GM10266 (cell line): ENCODE measurements around the gene POLR2A.

Experiments used
- DNase-seq: peaks from one replicate; pipeline ENCODE4 v3.0.0; 2012; ENCODE audit errors: extremely low spot score
- TF ChIP-seq, protein P1 (sequence below): IDR thresholded peaks from 2 replicates; pipeline ENCODE4 v1.5.1; 2012; ENCODE audit warnings: mild to moderate bottlenecking, low read depth; ENCODE audit not compliant: control insufficient read depth, insufficient read depth; ENCODE audit errors: missing control alignments

The POLR2A gene

DNA sequence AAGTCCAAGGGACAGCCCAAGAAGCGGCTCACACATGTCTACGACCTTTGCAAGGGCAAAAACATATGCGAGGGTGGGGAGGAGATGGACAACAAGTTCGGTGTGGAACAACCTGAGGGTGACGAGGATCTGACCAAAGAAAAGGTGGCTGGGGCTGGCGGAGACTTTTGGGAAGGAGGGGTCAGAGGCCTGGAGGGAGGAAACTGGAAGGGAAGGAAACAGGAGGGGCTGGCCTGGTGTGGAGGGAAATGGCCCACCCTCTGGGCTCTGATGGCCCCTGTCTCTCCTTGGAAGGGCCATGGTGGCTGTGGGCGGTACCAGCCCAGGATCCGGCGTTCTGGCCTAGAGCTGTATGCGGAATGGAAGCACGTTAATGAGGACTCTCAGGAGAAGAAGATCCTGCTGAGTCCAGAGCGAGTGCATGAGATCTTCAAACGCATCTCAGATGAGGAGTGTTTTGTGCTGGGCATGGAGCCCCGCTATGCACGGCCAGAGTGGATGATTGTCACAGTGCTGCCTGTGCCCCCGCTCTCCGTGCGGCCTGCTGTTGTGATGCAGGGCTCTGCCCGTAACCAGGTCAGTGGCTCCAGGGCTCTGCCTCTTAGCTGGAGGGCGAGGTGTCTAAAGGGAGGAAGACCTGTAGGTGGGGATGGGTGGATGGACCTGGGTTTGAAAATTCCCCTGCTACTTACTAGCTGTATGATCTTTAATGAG lies 12.5 kb downstream of the POLR2A start:
- no peak for DNase-seq
- TF ChIP-seq, protein P1, sequence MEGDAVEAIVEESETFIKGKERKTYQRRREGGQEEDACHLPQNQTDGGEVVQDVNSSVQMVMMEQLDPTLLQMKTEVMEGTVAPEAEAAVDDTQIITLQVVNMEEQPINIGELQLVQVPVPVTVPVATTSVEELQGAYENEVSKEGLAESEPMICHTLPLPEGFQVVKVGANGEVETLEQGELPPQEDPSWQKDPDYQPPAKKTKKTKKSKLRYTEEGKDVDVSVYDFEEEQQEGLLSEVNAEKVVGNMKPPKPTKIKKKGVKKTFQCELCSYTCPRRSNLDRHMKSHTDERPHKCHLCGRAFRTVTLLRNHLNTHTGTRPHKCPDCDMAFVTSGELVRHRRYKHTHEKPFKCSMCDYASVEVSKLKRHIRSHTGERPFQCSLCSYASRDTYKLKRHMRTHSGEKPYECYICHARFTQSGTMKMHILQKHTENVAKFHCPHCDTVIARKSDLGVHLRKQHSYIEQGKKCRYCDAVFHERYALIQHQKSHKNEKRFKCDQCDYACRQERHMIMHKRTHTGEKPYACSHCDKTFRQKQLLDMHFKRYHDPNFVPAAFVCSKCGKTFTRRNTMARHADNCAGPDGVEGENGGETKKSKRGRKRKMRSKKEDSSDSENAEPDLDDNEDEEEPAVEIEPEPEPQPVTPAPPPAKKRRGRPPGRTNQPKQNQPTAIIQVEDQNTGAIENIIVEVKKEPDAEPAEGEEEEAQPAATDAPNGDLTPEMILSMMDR: no peak

DNA sequence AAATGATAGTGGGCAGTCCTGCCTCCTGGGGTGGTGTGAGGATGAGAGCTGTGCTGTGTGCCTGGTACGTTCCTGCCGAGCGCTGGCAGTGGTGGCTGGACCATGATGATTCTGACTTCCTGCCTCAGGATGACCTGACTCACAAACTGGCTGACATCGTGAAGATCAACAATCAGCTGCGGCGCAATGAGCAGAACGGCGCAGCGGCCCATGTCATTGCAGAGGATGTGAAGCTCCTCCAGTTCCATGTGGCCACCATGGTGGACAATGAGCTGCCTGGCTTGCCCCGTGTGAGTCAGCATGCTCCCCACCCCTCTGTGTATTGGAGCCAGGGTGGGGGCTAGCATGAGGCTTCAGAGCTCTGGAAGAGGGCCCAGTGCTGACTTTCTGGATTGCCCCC lies 13.1 kb downstream of the POLR2A start:
- no peak for DNase-seq

DNA sequence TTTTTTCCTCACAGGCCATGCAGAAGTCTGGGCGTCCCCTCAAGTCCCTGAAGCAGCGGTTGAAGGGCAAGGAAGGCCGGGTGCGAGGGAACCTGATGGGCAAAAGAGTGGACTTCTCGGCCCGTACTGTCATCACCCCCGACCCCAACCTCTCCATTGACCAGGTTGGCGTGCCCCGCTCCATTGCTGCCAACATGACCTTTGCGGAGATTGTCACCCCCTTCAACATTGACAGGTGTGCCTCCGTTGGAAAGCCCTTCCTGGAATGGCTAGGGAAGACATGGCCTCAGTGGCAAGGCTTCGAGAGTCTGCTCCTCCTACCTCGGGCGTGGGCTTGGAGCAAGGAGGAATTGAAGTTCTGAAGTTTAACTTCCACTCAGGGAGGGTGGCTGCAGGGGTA lies 13.5 kb downstream of the POLR2A start:
- TF ChIP-seq, protein P1: no peak
- no peak for DNase-seq

More for the DNA sequence above, 13.1 kb downstream of the POLR2A start:
- TF ChIP-seq, protein P1: no peak

DNA sequence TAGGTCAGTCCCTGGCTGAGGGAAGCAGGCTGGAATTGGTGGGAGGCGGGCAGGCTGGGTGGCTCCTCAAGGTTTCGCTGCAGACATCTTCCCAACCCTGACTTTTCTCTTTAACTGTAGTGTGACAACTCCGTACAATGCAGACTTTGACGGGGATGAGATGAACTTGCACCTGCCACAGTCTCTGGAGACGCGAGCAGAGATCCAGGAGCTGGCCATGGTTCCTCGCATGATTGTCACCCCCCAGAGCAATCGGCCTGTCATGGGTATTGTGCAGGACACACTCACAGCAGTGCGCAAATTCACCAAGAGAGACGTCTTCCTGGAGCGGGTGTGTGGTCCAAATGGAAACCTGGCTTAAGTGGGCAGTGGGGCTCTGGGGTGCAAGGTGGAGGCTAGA lies 15.0 kb downstream of the POLR2A start:
- TF ChIP-seq, protein P1: no peak
- no peak for DNase-seq

DNA sequence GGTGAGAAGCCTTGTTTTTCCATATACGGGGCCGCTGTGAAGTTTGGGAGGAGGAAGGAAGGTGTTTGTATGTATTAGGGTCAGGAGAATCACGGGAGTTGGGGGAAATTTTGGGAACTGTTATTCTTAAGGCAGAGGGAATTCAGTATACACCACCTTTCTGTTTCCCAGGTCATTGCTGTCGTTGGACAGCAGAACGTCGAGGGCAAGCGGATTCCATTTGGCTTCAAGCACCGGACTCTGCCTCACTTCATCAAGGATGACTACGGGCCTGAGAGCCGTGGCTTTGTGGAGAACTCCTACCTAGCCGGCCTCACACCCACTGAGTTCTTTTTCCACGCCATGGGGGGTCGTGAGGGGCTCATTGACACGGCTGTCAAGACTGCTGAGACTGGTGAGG lies 17.6 kb downstream of the POLR2A start:
- TF ChIP-seq, protein P1: no peak
- no peak for DNase-seq

DNA sequence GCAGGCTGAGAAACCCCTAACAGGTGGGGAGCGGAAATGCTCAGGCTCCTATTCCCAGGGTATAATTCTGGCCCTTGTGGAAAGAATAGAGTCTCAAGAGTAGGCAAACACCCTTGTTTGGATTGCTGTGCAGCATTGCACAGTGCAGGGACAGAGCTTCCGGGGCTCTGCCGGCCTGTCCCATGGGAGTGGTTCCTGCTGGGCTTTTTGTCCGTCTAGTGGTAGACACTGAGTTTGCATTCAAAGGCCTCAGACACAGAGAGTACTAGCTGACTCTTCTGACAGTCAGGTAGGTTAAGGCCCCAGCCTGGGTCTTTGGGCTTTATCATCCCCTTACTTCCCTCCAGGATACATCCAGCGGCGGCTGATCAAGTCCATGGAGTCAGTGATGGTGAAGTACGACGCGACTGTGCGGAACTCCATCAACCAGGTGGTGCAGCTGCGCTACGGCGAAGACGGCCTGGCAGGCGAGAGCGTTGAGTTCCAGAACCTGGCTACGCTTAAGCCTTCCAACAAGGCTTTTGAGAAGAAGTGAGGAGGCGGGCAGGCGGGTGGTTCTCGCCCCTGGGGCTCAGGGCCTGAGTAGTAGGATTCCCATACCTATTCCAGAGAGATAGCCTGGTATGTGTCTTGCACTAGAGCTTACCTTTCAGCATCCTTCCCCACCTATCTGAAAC lies 18.1 kb downstream of the POLR2A start:
- TF ChIP-seq, protein P1: no peak
- DNase-seq: no peak

DNA sequence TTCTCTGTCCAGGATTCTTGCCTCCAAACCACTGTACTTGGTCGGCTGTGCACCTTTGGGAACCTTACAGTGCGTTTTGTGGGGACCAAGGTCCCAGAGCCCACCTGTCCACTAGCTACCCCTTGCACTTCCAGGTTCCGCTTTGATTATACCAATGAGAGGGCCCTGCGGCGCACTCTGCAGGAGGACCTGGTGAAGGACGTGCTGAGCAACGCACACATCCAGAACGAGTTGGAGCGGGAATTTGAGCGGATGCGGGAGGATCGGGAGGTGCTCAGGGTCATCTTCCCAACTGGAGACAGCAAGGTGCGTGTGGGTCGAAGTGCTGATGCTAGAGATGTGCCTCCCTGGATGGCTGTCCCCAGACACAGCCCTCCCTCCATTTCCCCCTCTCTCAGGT lies 18.8 kb downstream of the POLR2A start:
- TF ChIP-seq, protein P1: peak; percentile 42
- DNase-seq: no peak
